Memory B cell (primary cell): ENCODE data around the gene SLC5A10.

ENCODE experiments used
- ATAC-seq: fragments of 150-1000 bp; cut with Tn5 transposase; 2 replicates; pipeline ENCODE4 v1.10.0; 2021; ENCODE audit warnings: low read depth, mild to moderate bottlenecking, moderate library complexity
- DNase-seq, 2 donors: peaks; one replicate each; pipeline ENCODE4 v3.0.0; 2022; ENCODE audit warnings: low spot score in 2 of 2
- H3K27ac Mint-ChIP-seq: one replicate; pipeline ENCODE4 v1.8.0; 2022; ENCODE audit warnings: mild to moderate bottlenecking, moderate library complexity, mixed read lengths
- H3K27me3 Mint-ChIP-seq: one replicate; pipeline ENCODE4 v1.8.0; 2022; ENCODE audit warnings: mixed read lengths
- H3K36me3 Mint-ChIP-seq: one replicate; pipeline ENCODE4 v1.8.0; 2022; ENCODE audit warnings: mild to moderate bottlenecking, mixed read lengths
- H3K4me1 Mint-ChIP-seq: one replicate; pipeline ENCODE4 v1.8.0; 2022; ENCODE audit warnings: mixed read lengths
- H3K4me3 Mint-ChIP-seq: one replicate; pipeline ENCODE4 v1.8.0; 2022; ENCODE audit warnings: mild to moderate bottlenecking, moderate library complexity, mixed read lengths
- H3K9me3 Mint-ChIP-seq: one replicate; pipeline ENCODE4 v1.8.0; 2022; ENCODE audit warnings: mixed read lengths

Gene SLC5A10

GRCh38 chr17:19003543-19004420 lies 51.8 kb downstream of the SLC5A10 start:
- Mint-ChIP-seq H3K4me1 (peaks cover 20% of the 10 kb centered on the region), H3K27ac (peak overlapping the region; percentile 82), H3K27me3 (no peaks in the 10 kb centered on the region), H3K9me3 (no peaks in the 10 kb centered on the region), H3K36me3 (peaks cover 3% of the 10 kb centered on the region), H3K4me3 (peak overlapping the region; percentile 89)
- DNase-seq = peak in 1 of 2 donors; percentile 38
- ATAC-seq = peak; percentile 19

GRCh38 chr17:19004421-19005136 lies 52.6 kb downstream of the SLC5A10 start, which contains the start of gene FAM83G:
Gene FAM83G (minus strand): TSS chr17:19004764. CDS start chr17:19004041, 723 bp downstream.
- Mint-ChIP-seq H3K27me3 (no peaks in the 10 kb centered on the region), H3K9me3 (no peaks in the 10 kb centered on the region), H3K27ac (peak within 1 kb of the TSS; percentile 82), H3K4me1 (peaks cover 20% of the 10 kb centered on the region), H3K36me3 (peaks cover 3% of the 10 kb centered on the region), H3K4me3 (peak within 1 kb of the TSS; percentile 89)
- ATAC-seq (peak; percentile 86), DNase-seq (peak; percentile 52 to 56)

DNA sequence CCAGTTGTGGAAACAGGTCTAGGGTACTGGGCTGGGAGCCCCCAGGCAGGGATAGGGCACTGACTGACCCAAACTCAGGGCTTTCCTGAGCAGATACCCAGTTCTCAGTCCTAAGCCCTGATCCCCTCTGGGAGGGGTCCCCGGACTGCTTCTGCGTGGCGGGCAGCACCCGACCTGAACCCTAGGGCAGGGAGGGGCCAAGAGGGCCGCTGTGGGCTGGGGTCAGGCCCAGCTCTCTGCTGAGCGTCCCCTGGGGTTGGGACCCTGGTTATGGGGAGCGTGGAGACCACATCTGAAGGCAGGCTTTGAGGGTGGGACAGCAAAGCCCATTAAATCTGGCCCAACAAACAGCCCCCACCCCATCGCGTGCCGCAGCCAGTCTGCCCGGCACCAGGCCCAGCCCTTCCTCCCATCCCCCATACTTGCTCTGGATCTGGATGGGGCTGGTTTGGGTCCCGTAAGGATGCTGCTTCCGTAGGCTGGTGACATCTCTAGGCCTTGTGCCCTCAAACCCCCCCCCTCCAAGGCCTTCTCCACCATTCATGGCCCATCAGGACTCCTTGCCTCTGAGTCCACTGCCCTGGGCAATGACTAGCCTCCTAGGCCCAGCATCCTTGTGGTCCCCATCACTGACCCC lies 53.3 kb downstream of the SLC5A10 start:
- H3K9me3 Mint-ChIP-seq = no peaks in the 10 kb centered on the region
- H3K27me3 Mint-ChIP-seq = no peaks in the 10 kb centered on the region
- DNase-seq = no peak

DNA sequence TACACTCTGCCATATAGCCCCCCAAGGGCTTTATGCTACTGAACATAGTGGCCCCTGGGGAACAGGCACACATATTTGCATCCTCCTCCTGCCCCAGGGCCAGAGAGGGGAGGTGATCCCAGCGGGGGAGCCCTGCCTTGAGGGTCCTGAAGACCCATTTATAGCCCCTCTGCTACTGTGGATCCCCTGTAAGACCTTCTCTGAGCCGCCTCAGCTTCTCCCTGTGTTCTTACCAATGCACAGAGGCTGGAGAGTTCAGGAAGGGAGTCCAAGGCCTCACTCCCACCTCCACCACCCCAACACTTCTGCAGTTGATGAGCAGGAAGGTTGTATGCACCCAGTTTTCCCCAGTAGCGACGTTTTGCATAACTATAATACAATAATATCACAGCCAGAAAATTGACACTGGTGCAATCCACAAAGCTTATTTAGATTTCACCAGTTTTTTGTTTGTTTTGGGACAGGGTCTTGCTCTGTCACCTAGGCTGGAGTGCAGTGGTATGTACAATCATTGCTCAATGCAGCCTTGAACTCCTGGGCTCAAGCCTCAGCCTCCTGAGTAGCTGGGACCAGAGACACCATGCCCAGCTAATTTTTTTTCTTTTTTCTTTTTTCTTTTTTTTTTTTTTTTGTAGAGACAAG lies 53.9 kb downstream of the SLC5A10 start:
- ATAC-seq (no peak), DNase-seq (no peak)
- H3K4me1 Mint-ChIP-seq = peaks cover 20% of the 10 kb centered on the region
- H3K27ac Mint-ChIP-seq = peak overlapping the region; percentile 69
- peak overlapping the region; percentile 73 for H3K4me3 Mint-ChIP-seq
- no peaks in the 10 kb centered on the region for H3K27me3 Mint-ChIP-seq
- no peaks in the 10 kb centered on the region for H3K9me3 Mint-ChIP-seq
- peaks cover 1% of the 10 kb centered on the region for H3K36me3 Mint-ChIP-seq

More for the DNA sequence above, 53.3 kb downstream of the SLC5A10 start:
- peak overlapping the region; percentile 82 for H3K27ac Mint-ChIP-seq
- no peak for ATAC-seq
- peaks cover 20% of the 10 kb centered on the region for H3K4me1 Mint-ChIP-seq
- peak overlapping the region; percentile 73 for H3K4me3 Mint-ChIP-seq
- H3K36me3 Mint-ChIP-seq = peaks cover 3% of the 10 kb centered on the region

GRCh38 chr17:19006698-19007097 lies 54.7 kb downstream of the SLC5A10 start:
- H3K36me3 Mint-ChIP-seq = peaks cover 1% of the 10 kb centered on the region
- no peak overlapping the region for H3K4me3 Mint-ChIP-seq
- H3K9me3 Mint-ChIP-seq = no peaks in the 10 kb centered on the region
- peaks cover 20% of the 10 kb centered on the region for H3K4me1 Mint-ChIP-seq
- H3K27ac Mint-ChIP-seq = no peak overlapping the region
- no peak for DNase-seq
- ATAC-seq = no peak
- H3K27me3 Mint-ChIP-seq = no peaks in the 10 kb centered on the region

GRCh38 chr17:19009970-19010369 lies 58.0 kb downstream of the SLC5A10 start:
- Mint-ChIP-seq H3K4me3 (no peak overlapping the region), H3K36me3 (no peaks in the 10 kb centered on the region), H3K27ac (no peak overlapping the region), H3K27me3 (no peaks in the 10 kb centered on the region), H3K9me3 (no peaks in the 10 kb centered on the region), H3K4me1 (peaks cover 8% of the 10 kb centered on the region)
- DNase-seq (no peak), ATAC-seq (no peak)

DNA sequence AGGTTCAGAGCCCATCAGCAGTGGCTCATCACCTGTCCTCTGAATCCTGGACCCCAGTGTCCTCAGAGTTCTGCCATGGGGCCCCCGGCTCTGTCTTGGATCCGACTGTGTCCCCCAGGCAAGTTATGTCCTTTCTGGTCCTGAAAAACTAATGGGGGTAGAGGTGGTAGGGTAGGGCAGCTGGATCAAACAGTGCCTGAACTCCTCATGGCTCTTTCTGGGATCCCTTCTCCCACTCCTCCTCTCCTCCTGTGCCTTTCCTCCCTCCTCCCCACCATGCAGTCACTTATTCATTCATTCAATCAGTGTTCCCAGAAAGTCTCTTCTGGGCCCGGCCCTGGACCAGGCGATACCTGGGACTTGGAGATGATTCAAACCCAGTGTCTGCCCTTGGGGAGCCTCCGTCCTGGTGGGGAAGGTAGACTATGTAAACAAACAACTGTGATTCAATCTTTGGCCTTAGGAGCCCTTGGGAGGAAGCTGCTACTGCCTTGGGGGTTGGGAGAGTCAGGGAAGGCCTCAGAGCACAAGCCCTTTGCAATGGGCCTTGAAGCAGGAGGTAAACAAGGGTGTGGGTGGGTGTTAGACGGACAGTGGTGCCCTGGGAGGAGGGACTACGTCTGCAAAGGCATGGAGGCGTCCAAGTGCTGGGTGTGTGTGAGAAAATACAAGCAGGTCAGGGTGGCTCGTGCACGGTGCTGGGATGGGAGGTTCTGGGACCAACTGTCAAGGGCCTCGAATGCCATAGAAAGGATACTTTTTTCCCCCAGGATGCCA lies 59.0 kb downstream of the SLC5A10 start:
- H3K36me3 Mint-ChIP-seq = no peaks in the 10 kb centered on the region
- H3K27ac Mint-ChIP-seq = no peak overlapping the region
- no peak overlapping the region for H3K4me3 Mint-ChIP-seq
- H3K4me1 Mint-ChIP-seq = peaks cover 5% of the 10 kb centered on the region
- no peaks in the 10 kb centered on the region for H3K9me3 Mint-ChIP-seq
- ATAC-seq = no peak
- no peak for DNase-seq
- H3K27me3 Mint-ChIP-seq = no peaks in the 10 kb centered on the region

DNA sequence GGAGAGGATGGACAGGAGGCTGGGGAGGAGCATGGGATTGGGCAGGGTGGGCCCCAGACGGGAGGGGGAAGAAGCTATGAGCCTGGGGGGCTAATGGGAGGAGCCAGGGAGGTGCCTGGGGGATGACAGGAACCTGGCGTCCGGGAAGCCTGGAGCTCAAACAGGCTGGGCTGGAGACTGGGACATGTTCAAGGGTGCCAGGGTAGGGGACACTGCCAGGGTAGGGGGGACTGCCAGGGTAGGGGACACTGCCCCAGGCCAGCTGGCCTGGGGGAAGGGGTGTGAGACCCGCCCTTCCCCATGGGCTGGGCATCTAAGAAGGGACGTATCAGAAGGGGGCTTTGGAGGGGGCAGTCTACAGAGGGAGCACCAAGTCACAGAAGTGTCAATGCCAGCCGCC lies 59.6 kb downstream of the SLC5A10 start:
- H3K27me3 Mint-ChIP-seq = peaks cover under 1% of the 10 kb centered on the region
- no peaks in the 10 kb centered on the region for H3K36me3 Mint-ChIP-seq
- DNase-seq (no peak), ATAC-seq (no peak)
- no peak overlapping the region for H3K4me3 Mint-ChIP-seq
- H3K9me3 Mint-ChIP-seq = no peaks in the 10 kb centered on the region
- H3K4me1 Mint-ChIP-seq = peaks cover 4% of the 10 kb centered on the region
- H3K27ac Mint-ChIP-seq = no peak overlapping the region

DNA sequence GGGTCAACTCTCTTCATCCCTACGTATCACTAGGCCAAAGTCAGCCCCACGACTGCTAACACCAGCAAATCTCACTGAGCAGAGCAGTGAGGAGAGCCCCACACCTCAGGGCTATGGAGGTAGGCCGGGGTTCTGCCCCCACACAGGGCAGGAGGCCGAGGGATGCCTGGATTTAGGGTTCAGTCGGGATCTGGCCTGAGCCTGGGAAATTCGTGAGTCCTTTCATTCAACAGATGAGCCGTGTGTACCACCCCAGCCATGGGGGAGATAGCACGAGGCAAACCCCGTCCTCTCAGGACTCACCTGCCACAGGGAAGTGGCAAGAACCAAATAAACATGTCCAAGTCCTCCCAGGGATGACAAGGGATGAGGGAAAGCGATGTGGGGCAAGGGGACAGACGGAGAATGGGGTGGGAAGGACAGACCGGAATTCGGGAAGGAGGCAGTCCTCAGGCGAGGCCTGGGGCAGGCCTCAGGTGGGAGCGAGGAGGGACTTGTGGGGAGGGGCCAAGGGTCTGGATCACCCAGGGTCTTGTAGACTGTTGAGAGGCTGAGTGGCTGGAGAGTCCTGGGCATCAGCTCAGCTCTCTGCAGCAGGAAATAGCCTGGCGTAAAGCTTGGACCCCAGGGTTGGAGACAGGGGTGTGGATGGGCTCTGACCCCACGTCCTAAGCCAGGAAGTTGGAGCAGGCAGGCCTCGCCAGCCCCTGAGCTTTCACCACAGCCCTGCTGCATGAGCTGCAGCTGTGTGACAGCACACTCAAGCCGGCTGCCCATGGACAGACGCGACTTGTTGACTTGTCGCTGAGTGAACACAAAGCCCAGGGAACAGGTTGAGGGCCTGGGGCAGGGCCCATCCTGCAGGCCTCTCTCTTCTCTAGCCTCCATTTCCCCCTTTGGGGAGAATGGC lies 60.5 kb downstream of the SLC5A10 start:
- Mint-ChIP-seq H3K4me1 (peaks cover 10% of the 10 kb centered on the region), H3K27me3 (peaks cover 5% of the 10 kb centered on the region), H3K27ac (no peak overlapping the region), H3K36me3 (no peaks in the 10 kb centered on the region), H3K9me3 (no peaks in the 10 kb centered on the region), H3K4me3 (no peak overlapping the region)
- ATAC-seq (no peak), DNase-seq (no peak)

- ATAC-seq = no peak
- Mint-ChIP-seq H3K27ac (no peak overlapping the region), H3K36me3 (no peaks in the 10 kb centered on the region), H3K4me3 (no peak overlapping the region), H3K27me3 (peaks cover 5% of the 10 kb centered on the region), H3K9me3 (no peaks in the 10 kb centered on the region), H3K4me1 (peaks cover 10% of the 10 kb centered on the region)
- no peak for DNase-seq
Measured at GRCh38 chr17:19013226-19013625, 61.3 kb downstream of the SLC5A10 start.

DNA sequence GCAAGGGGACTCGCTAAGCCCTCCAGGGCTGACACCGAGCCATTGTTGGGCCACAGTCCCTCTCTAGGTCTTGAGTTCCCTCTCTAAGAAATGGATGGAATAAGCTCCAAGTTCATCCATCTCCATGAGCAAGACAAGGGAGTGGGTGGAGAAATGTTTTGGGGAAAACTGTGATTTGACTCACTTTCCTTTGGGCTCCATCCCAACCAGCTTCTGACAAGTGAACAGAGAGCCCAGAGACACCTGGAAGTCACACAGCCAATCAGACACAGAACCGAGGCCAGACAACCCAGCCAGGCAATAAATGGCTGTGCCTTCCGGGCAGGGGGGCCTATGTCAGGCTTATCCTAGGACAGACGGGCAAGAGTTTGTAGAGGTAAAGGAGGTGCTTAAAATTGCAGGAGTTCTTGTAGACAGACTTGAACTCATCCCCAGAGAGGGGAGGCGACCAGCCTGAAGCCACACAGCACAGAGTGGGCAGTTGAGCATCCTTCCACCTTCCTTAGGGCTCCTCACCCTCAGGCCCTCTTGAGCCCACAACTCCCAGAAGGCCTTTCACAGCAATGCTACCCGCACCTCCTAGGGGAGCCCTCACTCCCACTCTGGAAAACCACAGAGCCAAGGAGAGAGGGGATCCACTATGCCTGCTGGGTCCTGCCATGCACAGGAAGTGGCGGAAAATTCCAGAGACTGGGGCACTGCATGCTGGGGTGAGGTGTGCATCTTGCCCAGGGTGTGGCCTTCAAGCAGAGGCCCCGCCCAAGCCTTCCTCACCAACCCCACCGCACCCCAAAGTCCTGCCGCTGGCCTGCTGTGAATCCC lies 62.1 kb downstream of the SLC5A10 start:
- Mint-ChIP-seq H3K27ac (no peak overlapping the region), H3K27me3 (peaks cover 5% of the 10 kb centered on the region), H3K9me3 (no peaks in the 10 kb centered on the region), H3K4me3 (no peak overlapping the region), H3K36me3 (no peaks in the 10 kb centered on the region), H3K4me1 (peaks cover 14% of the 10 kb centered on the region)
- ATAC-seq (no peak), DNase-seq (no peak)
